Upper lobe of left lung (tissue), 4 donors: ENCODE measurements around the gene TMPRSS5.

Source experiments
- POLR2A ChIP-seq, 4 donors: fragments of 450-650 bp; IDR thresholded peaks; one replicate each; pipeline ENCODE4 v1.5.1; 2016 to 2017; ENCODE audit warnings: antibody characterized with exemption in 4 of 4, mild to moderate bottlenecking in 2 of 4
- POLR2AphosphoS5 ChIP-seq, 2 donors: sonication (generic); formaldehyde crosslinking; IDR thresholded peaks; one replicate each; pipeline ENCODE4 v1.5.1; 2017; ENCODE audit warnings: antibody characterized with exemption in 2 of 2

DNA sequence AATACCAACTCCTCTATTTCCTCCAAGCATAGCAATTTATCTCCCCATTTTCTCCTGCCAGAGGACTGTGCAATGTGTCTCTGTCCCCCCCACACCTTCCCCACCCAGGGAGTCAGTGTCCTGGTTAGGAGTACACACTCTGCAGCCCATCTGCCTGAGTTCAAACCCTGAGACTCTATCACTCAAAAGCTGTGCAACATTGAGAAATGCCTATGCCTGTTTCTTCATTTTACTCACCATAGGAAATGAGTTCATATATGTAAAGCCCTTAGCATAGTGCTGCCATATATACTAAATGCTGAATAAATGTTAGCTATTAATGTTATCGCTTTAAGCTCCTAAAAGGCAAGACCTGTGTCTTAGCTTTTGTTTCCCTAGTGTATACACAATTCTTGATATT lies 64.0 kb downstream of the TMPRSS5 start:
- TF ChIP-seq POLR2AphosphoS5 (IDR thresholded peaks at IDR 0.05) (no peak), POLR2A (IDR thresholded peaks at IDR 0.05) (no peak)
